ENCODE measurements around the gene PLCE1. TPM values are rescaled to one million over a fixed set of nuclear protein-coding genes. Genes with fewer than 3 reads are reported as not detected.

PLCE1 gene
- total and polyA plus RNA-seq, 2 of the 8 experiments (the other 6 are each of a cell fraction or from before 2014, with no cell fraction given), result 0.05 to 0.06 TPM

- TF ChIP-seq EP300 (IDR thresholded peaks at IDR 0.05; ENCODE audit: borderline replicate concordance in 1 of 2, low read depth in 2 of 2, low read length in 2 of 2) (no peak), ASH2L (IDR thresholded peaks at IDR 0.05; ENCODE audit: low read length) (no peak), KDM4A (IDR thresholded peaks at IDR 0.05; ENCODE audit: low read depth, low read length, severe bottlenecking) (no peak), CREB1 (IDR thresholded peaks at IDR 0.05) (no peak), TAF1 (IDR thresholded peaks at IDR 0.05; ENCODE audit: low read depth, low read length) (no peak), RBBP5 (IDR thresholded peaks at IDR 0.05; ENCODE audit: borderline replicate concordance, low read depth, low read length) (no peak), SP1 (IDR thresholded peaks at IDR 0.05; ENCODE audit: low read depth, low read length) (no peak), HDAC6 (IDR thresholded peaks at IDR 0.05; ENCODE audit: low read depth, low read length) (no peak), TBP (IDR thresholded peaks at IDR 0.05; ENCODE audit: low read depth, low read length) (no peak), GTF2F1 (IDR thresholded peaks at IDR 0.05; ENCODE audit: borderline replicate concordance, low read depth, low read length) (no peak), GABPA (IDR thresholded peaks at IDR 0.05; ENCODE audit: borderline replicate concordance, insufficient read depth, low read length) (no peak), SP4 (IDR thresholded peaks at IDR 0.05; ENCODE audit: low read length) (no peak), KDM5A (IDR thresholded peaks at IDR 0.05; ENCODE audit: low read length) (no peak)
Observed at GRCh38 chr10:94038024-94038423, 44.3 kb downstream of the PLCE1 start (continued).

Data from H1 (cell line).